Pancreas (tissue), 10 donors: Measurements from ENCODE around the gene CDH22. TPM values are rescaled to one million over a fixed set of nuclear protein-coding genes. Genes with fewer than 3 reads are reported as not detected.

Experiments
- ATAC-seq, 4 donors: fragments of 200-7000 bp; cut with Tn5 transposase; one replicate each; pipeline versions ENCODE4 v1.8.0 to v1.9.1; 2020; ENCODE audit warnings: mild to moderate bottlenecking in 4 of 4, moderate library complexity in 4 of 4
- DNase-seq, 6 donors: peaks; one replicate each; pipeline ENCODE4 v3.0.0-alpha.2; 2020
- FAIRE-seq: peaks from 2 replicates; lab custom pipeline; 2012; peaks lifted over from hg19 to GRCh38; lab: Jason Lieb, UNC
- H3K27ac ChIP-seq, 4 donors: fragments of 200-600 bp; sonication (generic); 1 replicate in 3 of 4; 2 replicates in 1 of 4; pipeline versions ENCODE4 v1.5.0 to v1.8.0; 2020
- H3K27me3 ChIP-seq, 4 donors: fragments of 200-600 bp; one replicate each; pipeline ENCODE4 v1.8.0; 2021
- H3K36me3 ChIP-seq, 3 donors: fragments of 200-600 bp; sonication (generic) in 1 of 3; one replicate each; pipeline versions ENCODE4 v1.5.0 to v1.8.0; 2020 to 2021
- H3K4me1 ChIP-seq, 3 donors: fragments of 200-600 bp; one replicate each; pipeline ENCODE4 v1.8.0; 2021
- H3K4me3 ChIP-seq, 4 donors: fragments of 200-600 bp; sonication (generic) in 2 of 4; one replicate each; pipeline versions ENCODE4 v1.5.0 to v1.8.0; 2020 to 2021
- H3K9me3 ChIP-seq, 4 donors: fragments of 200-600 bp; one replicate each; pipeline ENCODE4 v1.8.0; 2021
- CTCF ChIP-seq, 4 donors: fragments of 200-600 bp; sonication (generic) in 3 of 4; IDR thresholded peaks; one replicate each; pipeline versions ENCODE4 v1.5.0 to v1.8.0; 2021; ENCODE audit warnings: antibody characterized with exemption in 4 of 4
- WGBS, 2 donors: extraction: QIAGEN DNeasy Blood & Tissue Kit; methylation state at CpG; one replicate each; pipeline ENCODE4 v1.1.7; 2013; 5-methylcytosine and 5-hydroxymethylcytosine counted together
- intact Hi-C, 3 donors: fragments of 100-400 bp; cut with DNase I; formaldehyde crosslinking; loops; one replicate each; pipeline versions ENCODE4 v1.11.1 to v1.14.2; 2022
- polyA plus RNA-seq, 2 donors: library from polyadenylated mRNA; stranded (reverse); fragments of 200-250 nt; gene quantifications; one replicate each; pipeline ENCODE4 v1.2.3, GENCODE V29; 2013
- total RNA-seq, 6 donors: library from RNA; stranded (reverse); fragmentation: NEBNext Ultra II Directional in 4 of 6; extraction: Animal tissue kit (Norgen Biotek cat#: 25700) in 4 of 6; gene quantifications; one replicate each; pipeline versions ENCODE4 v1.2.1 to v1.2.4, GENCODE V29; 2021 to 2023
- donor health status: healthy with polysubstance abuse.
- donor health status: DM: no; HTN: no; CAD: no; lungs with moderate emphysema.
- donor health status: DM: no; HTN: no; CAD: no.
- donor health status: control.
- donor health status: control.
- donor health status: Bipolar disorder and iron deficiency.
- donor health status: DM: yes; HTN: yes; CAD: no.
- donor health status: DM: no; HTN: no; CAD: no.
- donor health status: DM: no; HTN: no; CAD: no.
- donor health status: DM: yes; HTN: yes; CAD: no.

The CDH22 gene
- total and polyA plus RNA-seq, 8 donors: 0.97 to 11.9 (median 3.3) TPM

- Histone ChIP-seq H3K27me3 (no peaks in the 10 kb centered on the region), H3K4me3 (peak overlapping the region; percentile 16 to 67 (median 38)), H3K27ac (no peak overlapping the region), H3K4me1 (peaks cover 12 to 19% (median 13%) of the 10 kb centered on the region in 3 donors), H3K9me3 (no peaks in the 10 kb centered on the region), H3K36me3 (no peaks in the 10 kb centered on the region)
- WGBS, 2 donors: 2 to 3% methylated on average over 65 to 90 of the region's 90 CpGs
- DNase-seq (peak; percentile 53 to 89 (median 68)), FAIRE-seq (no peak), ATAC-seq (peak; percentile 59 to 81 (median 71))
- TF ChIP-seq CTCF (IDR thresholded peaks at IDR 0.05): peak; percentile 78 to 88 (median 81)
- intact Hi-C loops: loop anchor here in 1 of 3 donors (5.0 kb wide), 1 partner anchor 40 kb away; no protein-coding TSS in a partner anchor
Measured at GRCh38 chr20:46307139-46307998, 929 bp downstream of the CDH22 start.

DNA sequence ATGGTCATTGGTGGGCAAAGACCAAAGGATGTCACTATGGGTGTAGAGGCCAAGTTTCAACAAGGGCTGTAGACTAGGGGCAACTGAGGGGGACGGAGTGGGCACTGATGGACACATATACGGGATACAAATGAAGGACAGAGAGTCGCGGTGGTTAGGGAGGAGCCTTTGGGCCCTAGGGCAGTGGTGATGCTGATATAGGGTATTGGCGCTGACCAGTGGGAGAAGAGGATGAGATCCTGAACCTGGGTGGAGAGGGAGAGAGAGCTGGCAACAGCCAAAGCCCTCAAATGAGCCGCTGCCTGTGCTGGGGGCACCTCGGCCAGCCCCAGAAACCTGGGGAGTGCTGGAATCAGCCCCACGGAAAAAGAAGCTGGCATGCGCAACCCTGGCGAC is 1.6 kb downstream of the CDH22 start:
- Histone ChIP-seq H3K36me3 (no peaks in the 10 kb centered on the region), H3K4me1 (peaks cover 12 to 19% (median 13%) of the 10 kb centered on the region in 3 donors), H3K27me3 (no peaks in the 10 kb centered on the region), H3K4me3 (peak overlapping the region in 2 of 4 donors; percentile 46 to 67), H3K9me3 (no peaks in the 10 kb centered on the region), H3K27ac (no peak overlapping the region)
- DNase-seq: no peak
- FAIRE-seq: no peak
- no peak for ATAC-seq
- 30 to 49% methylated on average over 10 of the region's 10 CpGs for WGBS, 2 donors
- no peak for TF ChIP-seq CTCF (IDR thresholded peaks at IDR 0.05)
- intact Hi-C loops: loop anchor here in 1 of 3 donors (5.0 kb wide), 1 partner anchor 41 kb away; no protein-coding TSS in a partner anchor

DNA sequence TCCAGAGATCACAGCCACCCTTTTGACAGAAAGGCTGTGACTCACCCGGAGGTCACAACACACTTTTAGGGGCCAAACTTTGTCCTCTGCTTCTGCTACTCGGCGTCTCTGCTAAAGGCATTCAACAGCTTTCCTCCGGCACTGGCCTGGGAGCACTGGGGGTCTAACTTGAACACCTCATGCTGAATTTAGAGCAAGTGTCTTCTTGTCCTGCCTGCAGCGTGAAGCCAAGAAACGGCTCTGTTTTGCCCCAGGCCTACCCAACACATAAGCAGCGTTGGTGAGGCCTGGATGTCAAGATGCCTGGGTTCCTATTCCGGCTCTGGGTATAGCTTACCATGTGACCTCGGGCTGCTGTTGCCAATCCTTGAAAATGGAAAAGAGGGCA is 2.3 kb downstream of the CDH22 start:
- intact Hi-C loops: loop anchor here in 1 of 3 donors (5.0 kb wide), 1 partner anchor 41 kb away; no protein-coding TSS in a partner anchor
- 46% methylated on average over 9 of the region's 9 CpGs for WGBS, 2 donors
- no peaks in the 10 kb centered on the region for H3K9me3 ChIP-seq
- no peaks in the 10 kb centered on the region for H3K36me3 ChIP-seq
- FAIRE-seq (no peak), ATAC-seq (peak in 3 of 4 donors; percentile 3 to 27 (median 11)), DNase-seq (no peak)
- TF ChIP-seq CTCF (IDR thresholded peaks at IDR 0.05): no peak
- H3K27me3 ChIP-seq: no peaks in the 10 kb centered on the region
- peak overlapping the region in 2 of 4 donors; percentile 73 to 81 for H3K27ac ChIP-seq
- H3K4me1 ChIP-seq: peaks cover 12 to 13% (median 13%) of the 10 kb centered on the region in 3 donors
- no peak overlapping the region for H3K4me3 ChIP-seq

DNA sequence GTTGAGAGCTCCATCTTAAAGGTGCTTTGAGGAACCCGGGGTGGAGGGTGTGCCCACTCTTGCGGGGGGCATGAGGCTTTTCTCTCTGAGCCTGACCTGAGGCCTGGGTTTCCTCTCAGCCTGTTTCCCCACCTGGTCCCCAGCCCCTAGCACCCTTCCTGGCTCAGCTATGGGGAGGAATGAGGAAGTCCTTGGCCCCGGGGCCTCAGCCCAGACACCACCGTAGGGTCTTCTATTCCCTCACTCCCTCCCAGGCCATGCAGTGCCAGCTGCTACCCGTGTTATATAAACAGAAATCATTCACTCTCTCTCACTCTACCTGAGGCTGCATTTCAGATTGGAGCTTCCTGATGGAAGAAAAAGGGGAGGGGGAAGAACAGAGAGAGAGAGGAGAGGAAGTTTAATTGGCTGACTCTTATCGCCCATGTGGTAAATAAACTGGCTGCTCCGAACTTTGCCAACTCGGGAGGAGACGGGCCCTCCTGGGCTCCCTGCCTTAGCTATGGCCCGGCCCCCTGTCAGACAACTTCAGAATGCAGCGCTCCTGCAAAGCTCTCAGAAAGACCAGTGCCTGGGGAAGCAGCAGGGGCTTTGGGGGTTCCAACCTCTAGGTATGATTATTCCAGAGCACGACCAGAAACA is 2.8 kb downstream of the CDH22 start:
- H3K27ac ChIP-seq: peak overlapping the region in 3 of 4 donors; percentile 28 to 81 (median 73)
- 14 to 15% methylated on average over 12 of the region's 12 CpGs for WGBS, 2 donors
- H3K27me3 ChIP-seq: no peaks in the 10 kb centered on the region
- FAIRE-seq (no peak), DNase-seq (peak; percentile 72 to 85 (median 78)), ATAC-seq (peak; percentile 80 to 91 (median 86))
- no peaks in the 10 kb centered on the region for H3K9me3 ChIP-seq
- H3K36me3 ChIP-seq: no peaks in the 10 kb centered on the region
- TF ChIP-seq CTCF (IDR thresholded peaks at IDR 0.05): no peak
- H3K4me3 ChIP-seq: no peak overlapping the region
- intact Hi-C loops: loop anchor here in 1 of 3 donors (5.0 kb wide), 1 partner anchor 42 kb away; no protein-coding TSS in a partner anchor
- peaks cover 11 to 13% (median 12%) of the 10 kb centered on the region in 3 donors for H3K4me1 ChIP-seq
